Endothelial cell of umbilical vein (primary cell): ENCODE measurements around the gene EML2.

Experiments used
- EZH2 ChIP-seq: IDR thresholded peaks from 2 replicates; pipeline ENCODE4 v1.6.1; 2012; ENCODE audit warnings: borderline replicate concordance, low read depth, mild to moderate bottlenecking, moderate library complexity, low read length, inconsistent platforms; ENCODE audit not compliant: severe bottlenecking
- JUN ChIP-seq: IDR thresholded peaks from 2 replicates; pipeline ENCODE4 v1.6.1; 2011; ENCODE audit warnings: borderline replicate concordance, low read depth; ENCODE audit not compliant: insufficient read length, insufficient read depth
- POLR2A ChIP-seq: IDR thresholded peaks from 2 replicates; pipeline ENCODE4 v1.6.1; 2012; ENCODE audit warnings: low read depth, mild to moderate bottlenecking, control low read depth, low read length
- POLR2AphosphoS5 ChIP-seq: IDR thresholded peaks from 2 replicates; pipeline ENCODE4 v1.6.1; 2012; ENCODE audit warnings: low read depth, mild to moderate bottlenecking, control low read depth, low read length, moderate library complexity; ENCODE audit not compliant: insufficient read depth
- TF ChIP-seq, protein P1 (sequence below), 2 donors: IDR thresholded peaks; 1 replicate in 1 of 2; 2 replicates in 1 of 2; pipeline ENCODE4 v1.5.1; 2011; ENCODE audit warnings: low read length in 2 of 2, mild to moderate bottlenecking in 2 of 2, moderate library complexity in 2 of 2, control low read depth in 1 of 2, inconsistent platforms in 1 of 2, low read depth in 1 of 2; ENCODE audit not compliant: insufficient read depth in 1 of 2; ENCODE audit errors: extremely low read depth in 1 of 2
- TF ChIP-seq, protein P2 (sequence below): IDR thresholded peaks from 2 replicates; pipeline ENCODE4 v1.6.1; 2011; ENCODE audit not compliant: insufficient read depth, insufficient read length

DNA sequence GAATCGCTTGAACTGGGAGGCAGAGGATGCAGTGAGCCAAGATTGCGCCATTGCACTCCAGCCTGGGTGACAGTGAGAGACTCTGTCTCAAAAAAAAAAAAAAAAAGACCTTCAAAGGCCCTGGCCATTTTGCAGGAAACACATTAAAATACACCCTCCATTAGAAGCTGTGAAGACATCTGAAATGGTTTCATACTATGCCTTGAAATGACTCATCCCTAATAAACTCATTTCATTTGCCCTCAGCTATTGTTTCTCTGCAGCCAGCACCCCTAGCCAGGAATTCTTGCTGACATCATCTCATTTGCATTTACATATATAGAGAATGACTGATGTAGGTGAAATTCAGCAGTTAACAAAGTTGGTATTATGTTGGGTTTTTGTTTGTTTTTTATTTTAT is 8.7 kb downstream of the EML2 start:
- TF ChIP-seq, protein P1, sequence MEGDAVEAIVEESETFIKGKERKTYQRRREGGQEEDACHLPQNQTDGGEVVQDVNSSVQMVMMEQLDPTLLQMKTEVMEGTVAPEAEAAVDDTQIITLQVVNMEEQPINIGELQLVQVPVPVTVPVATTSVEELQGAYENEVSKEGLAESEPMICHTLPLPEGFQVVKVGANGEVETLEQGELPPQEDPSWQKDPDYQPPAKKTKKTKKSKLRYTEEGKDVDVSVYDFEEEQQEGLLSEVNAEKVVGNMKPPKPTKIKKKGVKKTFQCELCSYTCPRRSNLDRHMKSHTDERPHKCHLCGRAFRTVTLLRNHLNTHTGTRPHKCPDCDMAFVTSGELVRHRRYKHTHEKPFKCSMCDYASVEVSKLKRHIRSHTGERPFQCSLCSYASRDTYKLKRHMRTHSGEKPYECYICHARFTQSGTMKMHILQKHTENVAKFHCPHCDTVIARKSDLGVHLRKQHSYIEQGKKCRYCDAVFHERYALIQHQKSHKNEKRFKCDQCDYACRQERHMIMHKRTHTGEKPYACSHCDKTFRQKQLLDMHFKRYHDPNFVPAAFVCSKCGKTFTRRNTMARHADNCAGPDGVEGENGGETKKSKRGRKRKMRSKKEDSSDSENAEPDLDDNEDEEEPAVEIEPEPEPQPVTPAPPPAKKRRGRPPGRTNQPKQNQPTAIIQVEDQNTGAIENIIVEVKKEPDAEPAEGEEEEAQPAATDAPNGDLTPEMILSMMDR (IDR thresholded peaks at IDR 0.05; ENCODE audit: extremely low read depth in 1 of 2, insufficient read depth in 1 of 2, low read depth in 1 of 2, low read length in 2 of 2): no peak
- TF ChIP-seq EZH2 (no peak), POLR2A (no peak), POLR2AphosphoS5 (no peak), JUN (peak; percentile 96)
- TF ChIP-seq, protein P2, sequence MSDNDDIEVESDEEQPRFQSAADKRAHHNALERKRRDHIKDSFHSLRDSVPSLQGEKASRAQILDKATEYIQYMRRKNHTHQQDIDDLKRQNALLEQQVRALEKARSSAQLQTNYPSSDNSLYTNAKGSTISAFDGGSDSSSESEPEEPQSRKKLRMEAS: no peak
